GM10248 (cell line): ENCODE measurements around the gene ARHGAP22.

ENCODE experiments used
- CTCF ChIA-PET: fragments of 300-600 bp; sonication (Branson Sonifier 250); formaldehyde crosslinking; extraction: SDS; loops from one replicate; lab custom pipeline; 2021; ENCODE audit warnings: antibody characterized with exemption; lab: Yijun Ruan, JAX
- POLR2A ChIA-PET: fragments of 350-650 bp; sonication (Branson Sonifier 250); formaldehyde crosslinking; extraction: SDS; loops from one replicate; lab custom pipeline; 2020; ENCODE audit warnings: antibody characterized with exemption; lab: Yijun Ruan, JAX
- DNase-seq: peaks from one replicate; pipeline ENCODE4 v3.0.0; 2012; ENCODE audit errors: extremely low spot score
- CTCF ChIP-seq: IDR thresholded peaks from 2 replicates; pipeline ENCODE4 v1.5.1; 2012; ENCODE audit warnings: mild to moderate bottlenecking, low read depth; ENCODE audit errors: extremely low read depth, missing control alignments, control extremely low read depth

The ARHGAP22 gene

GRCh38 chr10:48574322-48574796 lies 30.5 kb downstream of the ARHGAP22 start:
- no peak for TF ChIP-seq CTCF
- ChIA-PET CTCF (interaction anchor here (1.6 to 3.1 kb wide), 3 partner anchors 22 to 82 kb away, joined by 11 to 12 read pairs (median 11); no protein-coding TSS in a partner anchor), POLR2A (no interaction called here)
- no peak for DNase-seq

GRCh38 chr10:48573045-48573444 lies 31.8 kb downstream of the ARHGAP22 start:
- no peak for DNase-seq
- CTCF ChIA-PET = interaction anchor here (1.1 to 3.1 kb wide), 6 partner anchors 9 to 83 kb away, joined by 3 to 12 read pairs (median 8); no protein-coding TSS in a partner anchor
- POLR2A ChIA-PET = no interaction called here
- TF ChIP-seq CTCF = no peak

GRCh38 chr10:48572414-48572813 lies 32.5 kb downstream of the ARHGAP22 start:
- no peak for DNase-seq
- POLR2A ChIA-PET = no interaction called here
- CTCF ChIA-PET = interaction anchor here (1.1 to 3.1 kb wide), 5 partner anchors 8 to 84 kb away, joined by 3 to 12 read pairs (median 6); no protein-coding TSS in a partner anchor
- TF ChIP-seq CTCF = no peak

- no peak for TF ChIP-seq CTCF
- no peak for DNase-seq
- ChIA-PET POLR2A (no interaction called here), CTCF (interaction anchor here (4.8 kb wide), 1 partner anchor 88 kb away, joined by 25 read pairs; no protein-coding TSS in a partner anchor)
These were observed 36.3 kb downstream of the ARHGAP22 start for GRCh38 chr10:48568546-48568945.

- no peak for TF ChIP-seq CTCF
- ChIA-PET CTCF (interaction anchor here (0.7 to 4.8 kb wide), 2 partner anchors 88 to 107 kb away, joined by 3 to 25 read pairs; no protein-coding TSS in a partner anchor), POLR2A (no interaction called here)
- no peak for DNase-seq
These were observed 36.7 kb downstream of the ARHGAP22 start for GRCh38 chr10:48568131-48568530.

GRCh38 chr10:48567346-48567745 lies 37.5 kb downstream of the ARHGAP22 start:
- DNase-seq = no peak
- CTCF ChIA-PET = interaction anchor here (3.6 to 4.8 kb wide), 2 partner anchors 15 to 89 kb away, joined by 20 to 25 read pairs; no protein-coding TSS in a partner anchor
- no peak for TF ChIP-seq CTCF
- POLR2A ChIA-PET = no interaction called here
